T-helper 22 cell (primary cell): ENCODE data around the gene PSTPIP1.

ENCODE experiments used
- DNase-seq: peaks from one replicate; pipeline ENCODE4 v3.0.0-alpha.2; 2020; ENCODE audit warnings: low read depth

PSTPIP1 gene

DNA sequence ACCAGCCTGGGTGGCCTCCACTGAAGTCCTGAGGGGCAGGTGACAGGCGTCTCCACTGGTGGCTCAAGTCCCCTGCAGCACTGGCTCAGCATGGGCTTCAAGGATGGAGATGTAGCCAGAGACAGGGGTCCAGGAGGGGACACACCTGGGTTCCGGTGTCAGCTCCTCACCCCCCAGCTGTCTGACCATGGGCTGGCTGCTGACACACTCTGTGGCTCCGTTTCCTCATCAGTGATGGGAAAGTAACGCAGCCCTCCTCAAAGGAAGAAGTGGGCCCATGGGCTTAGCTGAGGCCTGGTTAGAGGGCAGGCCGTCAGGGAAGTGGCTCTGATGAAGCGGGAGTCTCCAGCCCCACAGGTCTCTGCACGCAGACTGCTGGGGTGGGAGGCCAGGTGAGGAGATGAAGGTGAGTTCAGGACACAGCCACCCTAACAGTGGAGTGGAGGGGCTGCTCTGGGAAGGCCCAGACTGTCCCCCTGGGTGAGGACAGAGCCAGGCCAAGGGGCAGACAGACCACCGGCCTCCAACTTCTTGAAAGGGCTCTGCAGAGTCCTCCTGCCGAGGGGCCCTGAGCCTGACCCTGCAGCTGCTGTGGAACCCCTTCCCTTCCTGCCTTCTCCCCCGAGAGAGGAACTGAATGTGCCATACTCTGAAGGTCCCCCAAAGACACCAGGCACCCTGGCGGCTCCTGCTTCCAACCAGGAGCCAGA lies 24.0 kb downstream of the PSTPIP1 start:
- DNase-seq: no peak

GRCh38 chr15:77019521-77020331 lies 24.8 kb downstream of the PSTPIP1 start:
- peak; percentile 33 for DNase-seq

GRCh38 chr15:77020348-77021087 lies 25.6 kb downstream of the PSTPIP1 start:
- no peak for DNase-seq

DNA sequence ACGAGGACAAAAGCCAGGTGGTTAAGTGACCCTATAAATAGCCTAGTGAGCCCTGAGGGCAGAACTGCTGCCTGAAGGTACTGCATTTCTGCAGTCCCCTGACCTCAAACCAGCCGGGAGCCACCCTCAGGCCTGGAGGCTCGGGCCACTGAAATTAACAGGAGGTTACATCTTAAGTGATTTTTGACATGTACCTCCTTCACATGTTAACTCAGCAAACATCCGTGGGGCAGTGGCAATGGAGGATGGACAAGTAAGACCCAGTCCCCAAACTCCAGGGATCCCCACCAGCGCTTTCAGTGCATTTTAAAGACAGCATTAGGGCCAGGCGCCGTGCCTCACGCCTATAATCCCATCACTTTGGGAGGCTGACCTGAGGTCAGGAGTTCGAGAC lies 26.2 kb downstream of the PSTPIP1 start:
- DNase-seq: no peak

- peak; percentile 59 for DNase-seq
These were observed 27.0 kb downstream of the PSTPIP1 start for GRCh38 chr15:77021803-77022381.

- no peak for DNase-seq
These were observed 28.0 kb downstream of the PSTPIP1 start for GRCh38 chr15:77022646-77023575.

DNA sequence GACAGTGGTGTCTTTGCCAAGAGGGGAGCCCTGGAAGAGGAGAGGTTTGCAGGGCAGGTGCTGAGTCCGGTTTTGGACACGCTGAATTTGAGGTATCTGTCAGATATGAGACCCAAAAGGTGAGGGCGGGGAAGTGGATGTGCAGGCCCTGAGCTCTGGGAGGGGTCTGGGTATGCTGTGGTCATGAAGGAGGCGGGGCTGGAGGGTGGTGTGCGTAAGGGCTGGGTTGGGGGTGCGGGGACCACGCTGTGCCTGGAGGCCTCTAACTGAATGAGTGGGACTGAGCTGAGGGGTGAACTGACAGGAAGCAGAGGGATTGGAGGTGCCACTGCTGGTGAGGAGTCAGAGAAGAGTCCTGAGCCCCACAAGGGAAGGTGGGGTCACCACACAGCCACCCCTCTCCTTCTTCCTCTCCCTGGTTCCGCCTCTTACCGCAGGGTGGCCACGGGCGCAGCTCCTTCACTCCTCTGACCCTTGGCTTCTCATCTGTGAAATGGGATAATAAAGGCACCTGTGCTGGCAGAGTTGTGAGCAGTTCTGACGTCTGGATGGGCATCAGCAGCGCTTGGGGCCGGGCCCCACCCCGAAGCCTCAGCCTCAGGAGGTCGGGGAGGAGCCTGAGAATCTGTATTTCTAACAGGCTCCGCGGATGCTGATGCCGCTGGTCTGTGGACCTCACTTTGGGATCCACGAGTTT lies 28.8 kb downstream of the PSTPIP1 start:
- DNase-seq: no peak

DNA sequence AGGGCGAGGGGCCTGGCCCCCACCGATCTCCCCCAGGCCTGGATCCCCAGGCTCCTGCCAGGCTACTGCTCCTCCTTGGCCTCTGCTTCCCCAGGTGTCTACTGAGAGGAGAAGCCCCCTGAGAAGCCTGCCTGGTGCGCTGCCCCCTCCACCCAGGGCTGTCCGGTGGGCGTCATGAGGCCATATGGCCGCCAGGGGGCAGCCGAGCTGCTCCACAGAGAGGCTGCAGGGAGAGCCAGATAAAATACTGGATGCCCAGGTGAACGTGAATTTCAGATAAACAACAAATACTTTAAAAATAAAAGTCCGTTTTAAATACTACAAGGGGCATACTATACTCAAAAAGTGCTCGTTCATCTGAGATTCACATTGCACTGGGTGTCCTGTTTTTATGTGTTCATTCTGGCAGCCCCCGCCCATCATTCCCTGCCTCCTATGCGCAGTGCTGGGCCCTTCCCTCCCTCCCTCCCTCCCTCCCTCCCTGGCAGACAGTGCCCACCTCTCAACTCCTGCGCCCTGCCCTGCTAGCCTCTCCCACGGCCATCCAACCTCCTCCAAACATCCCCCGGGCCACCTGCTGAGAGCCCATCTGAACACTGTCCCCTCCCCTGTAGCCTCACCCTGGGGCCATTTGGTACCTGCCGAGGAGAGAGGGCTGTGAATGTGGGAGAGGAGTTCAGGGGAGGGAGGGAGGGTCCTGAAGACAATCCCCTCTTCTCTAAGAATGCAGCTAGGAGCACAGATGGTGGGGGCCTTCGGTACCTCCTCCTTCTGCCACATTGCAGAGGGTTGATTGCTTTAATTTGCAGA lies 29.6 kb downstream of the PSTPIP1 start:
- DNase-seq: no peak

GRCh38 chr15:77025083-77025901 lies 30.4 kb downstream of the PSTPIP1 start:
- no peak for DNase-seq

DNA sequence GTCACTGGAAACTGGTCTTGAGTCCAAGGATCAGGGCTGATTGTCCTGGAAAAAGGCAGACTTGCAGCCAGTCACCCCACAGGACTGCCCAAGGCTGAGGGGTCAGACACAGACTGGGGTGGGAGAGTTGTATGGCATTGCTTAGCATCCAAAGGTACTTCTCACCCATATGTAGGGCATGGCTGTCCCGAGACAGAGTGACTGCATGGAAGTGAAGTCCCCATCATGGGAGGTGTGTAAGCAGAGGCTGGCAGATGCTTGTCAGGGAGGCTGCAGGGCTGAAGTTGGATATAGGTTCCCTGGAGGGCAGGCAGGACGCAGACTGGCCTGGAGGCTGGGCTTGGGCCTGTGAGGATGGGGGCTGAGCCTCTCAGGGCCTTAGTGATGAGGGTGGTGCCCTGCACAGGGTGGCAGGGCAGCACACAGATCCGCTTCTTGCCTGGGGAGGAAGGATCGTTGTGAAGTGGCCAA lies 31.1 kb downstream of the PSTPIP1 start:
- no peak for DNase-seq

DNA sequence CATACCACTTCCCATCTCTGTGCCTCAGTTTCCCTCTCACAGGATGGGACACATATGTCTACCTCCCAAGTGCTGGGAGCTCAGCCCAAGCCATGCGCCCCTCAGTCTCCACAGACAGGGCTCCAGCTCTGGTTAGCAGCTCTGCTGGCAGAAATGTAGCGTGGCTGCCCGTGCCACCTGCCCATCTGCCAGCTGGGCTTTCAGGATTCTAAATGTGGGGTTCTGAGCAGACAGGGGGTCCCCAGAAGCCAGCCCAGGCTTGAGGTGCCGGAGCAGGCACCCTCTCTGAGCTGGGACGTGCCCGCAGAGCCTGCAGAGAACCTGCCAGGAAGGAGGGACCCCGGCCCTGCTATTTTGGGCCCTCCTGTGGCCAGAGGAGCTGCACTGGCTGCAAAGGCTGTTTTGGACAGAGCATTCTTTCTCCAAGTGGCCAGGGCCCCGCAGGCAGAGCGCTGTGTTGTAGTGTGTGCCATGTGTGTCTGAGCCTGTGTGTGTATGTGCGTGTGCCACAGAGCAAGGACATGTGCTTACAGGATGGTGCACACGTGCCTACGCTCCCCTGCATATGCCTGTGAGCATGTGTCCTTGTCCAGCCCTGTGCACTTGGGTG lies 31.7 kb downstream of the PSTPIP1 start:
- DNase-seq: no peak

GRCh38 chr15:77027111-77027696 lies 32.3 kb downstream of the PSTPIP1 start:
- DNase-seq: no peak

DNA sequence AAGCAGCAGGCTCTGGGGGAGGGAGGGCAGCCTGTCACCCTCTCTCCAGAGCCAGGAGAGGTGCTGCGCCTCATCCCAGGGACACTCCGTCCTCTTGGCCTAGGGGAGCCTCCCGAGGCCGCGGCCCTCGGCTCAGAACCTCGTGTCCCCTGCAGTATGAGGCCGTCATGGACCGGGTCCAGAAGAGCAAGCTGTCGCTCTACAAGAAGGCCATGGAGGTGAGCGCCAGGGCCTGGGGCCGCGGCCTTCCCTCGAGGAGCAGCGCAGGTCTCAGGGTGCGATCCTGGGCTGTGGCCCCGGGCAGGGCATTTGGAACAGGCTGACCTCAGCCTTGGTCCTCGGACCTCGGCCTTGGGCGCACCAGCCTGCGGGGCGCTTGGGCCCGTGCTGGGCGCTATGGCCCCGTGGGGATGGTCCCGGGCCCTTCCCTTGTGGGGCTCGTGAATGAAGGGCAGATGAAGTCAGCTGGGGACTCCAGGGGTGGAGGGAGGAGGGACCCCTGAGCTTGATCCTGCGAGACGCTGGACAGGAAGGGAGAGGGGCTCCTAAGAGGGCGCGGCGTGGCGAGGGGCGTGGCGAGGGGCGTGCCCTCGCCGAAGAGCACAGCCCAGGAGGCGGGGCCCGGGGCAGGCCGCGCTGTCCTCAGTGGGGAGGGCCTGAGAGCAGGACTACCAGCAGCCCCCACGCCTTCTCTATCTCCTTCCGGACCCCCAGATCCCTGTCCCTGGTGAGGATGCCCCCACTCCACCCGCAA lies 32.9 kb downstream of the PSTPIP1 start:
- DNase-seq: no peak

DNA sequence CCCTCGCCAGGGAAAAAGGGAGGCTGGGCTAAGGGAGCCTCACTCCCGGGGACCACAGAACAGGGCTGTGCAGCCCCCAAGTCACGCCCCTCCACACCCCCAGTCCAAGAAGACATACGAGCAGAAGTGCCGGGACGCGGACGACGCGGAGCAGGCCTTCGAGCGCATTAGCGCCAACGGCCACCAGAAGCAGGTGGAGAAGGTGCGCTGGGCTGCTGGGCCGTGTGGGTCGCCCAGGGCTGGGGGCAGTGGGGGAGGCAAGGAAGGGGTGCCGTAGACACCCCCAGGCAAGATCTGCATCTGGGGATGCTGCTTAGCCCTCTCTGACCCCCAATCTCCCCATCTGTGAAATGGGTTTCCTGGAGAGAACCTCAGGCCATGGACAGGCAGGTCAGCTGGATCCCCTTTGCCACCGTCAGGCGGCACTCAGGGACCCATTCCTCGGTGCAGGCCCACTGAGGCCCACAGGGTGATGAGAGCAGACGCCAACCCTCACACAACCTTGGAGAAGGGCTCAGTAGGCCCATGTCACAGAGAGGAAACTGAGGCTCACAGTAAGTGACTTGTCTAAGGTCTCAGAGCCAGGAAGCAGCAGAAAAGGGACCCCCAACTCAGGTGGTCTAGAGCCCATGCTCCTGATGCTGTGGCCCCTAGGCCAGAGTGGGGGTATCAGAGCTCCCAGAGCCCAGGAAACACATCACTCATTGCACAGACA lies 33.7 kb downstream of the PSTPIP1 start:
- no peak for DNase-seq

DNA sequence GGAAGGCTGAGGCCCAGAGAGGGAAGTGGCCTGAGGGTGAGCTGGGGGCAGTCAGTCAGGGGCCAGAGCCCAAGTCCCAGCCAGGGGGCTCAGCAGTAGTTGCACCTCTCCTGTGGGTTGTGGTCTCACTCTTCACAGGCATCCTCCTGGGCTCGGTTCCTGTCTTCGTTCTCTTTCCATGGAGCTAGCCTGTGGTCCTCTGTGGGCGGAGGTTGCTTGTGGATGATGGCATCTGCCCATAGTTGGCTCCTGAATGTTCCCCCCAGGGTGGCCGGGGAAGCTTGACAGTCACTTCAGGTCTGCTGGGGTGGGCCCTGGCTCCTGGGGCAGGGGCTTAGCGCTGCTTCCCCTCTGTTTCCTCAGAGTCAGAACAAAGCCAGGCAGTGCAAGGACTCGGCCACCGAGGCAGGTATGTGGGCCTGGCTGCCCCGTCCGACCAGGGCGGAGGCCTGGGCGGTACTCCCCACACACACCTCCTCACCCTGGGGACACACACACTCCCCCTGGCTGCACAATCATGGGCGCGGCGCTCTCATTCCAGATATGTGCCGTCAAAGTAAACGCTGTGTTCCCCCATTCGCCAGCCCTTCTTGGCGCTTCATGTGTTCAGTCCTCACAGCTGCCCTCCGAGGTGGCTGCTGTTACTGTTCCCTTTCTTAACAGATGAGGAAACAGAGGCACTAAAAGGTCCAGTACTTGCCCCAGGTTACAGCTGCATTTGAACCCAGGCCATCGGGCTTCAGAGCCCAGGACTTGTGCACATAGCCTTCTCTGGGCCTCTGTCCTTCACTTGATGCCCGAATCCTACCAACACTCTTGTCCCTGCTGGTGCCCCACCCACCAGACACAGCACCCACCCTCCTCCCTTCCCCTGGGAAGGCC lies 34.5 kb downstream of the PSTPIP1 start:
- no peak for DNase-seq
